T-helper 1 cell (primary cell): Measurements from ENCODE around the gene GBP5.
A peak's percentile ranks its signal among the peaks of the same experiment; 100 is the strongest.
"Not testable (repeated sequence)": the region's sequence is repeated elsewhere in the genome, so short reads cannot be mapped to it uniquely, and the experiment has no call there.

ENCODE experiments used
- DNase-seq, 5 donors: peaks; one replicate each; pipeline ENCODE4 v3.0.0-alpha.2; 2012 to 2020

The GBP5 gene

GRCh38 chr1:89284078-89284763 lies 11.6 kb upstream of the GBP5 start:
- not testable (repeated sequence) for DNase-seq

- no peak for DNase-seq
Measured at GRCh38 chr1:89280766-89281165, 8.1 kb upstream of the GBP5 start.

- peak in 1 of 5 donors; percentile 77 for DNase-seq
Measured at GRCh38 chr1:89279011-89279466, 6.4 kb upstream of the GBP5 start.

- DNase-seq: peak in 1 of 5 donors; percentile 71
Measured at GRCh38 chr1:89277725-89278124, 5.1 kb upstream of the GBP5 start.

- DNase-seq: peak in 1 of 5 donors; percentile 52
Measured at GRCh38 chr1:89276690-89277089, 4.0 kb upstream of the GBP5 start.

- DNase-seq: peak in 1 of 5 donors; percentile 79
Measured at GRCh38 chr1:89274411-89274857, 1.8 kb upstream of the GBP5 start.

- DNase-seq: no peak
Measured at GRCh38 chr1:89273324-89273778, 691 bp upstream of the GBP5 start.

GRCh38 chr1:89271341-89272015 lies 1.2 kb downstream of the GBP5 start:
- DNase-seq: peak in 1 of 5 donors; percentile 43

- no peak for DNase-seq
Measured at GRCh38 chr1:89270423-89270822, 2.2 kb downstream of the GBP5 start.

GRCh38 chr1:89269277-89269676 lies 3.4 kb downstream of the GBP5 start:
- no peak for DNase-seq

- no peak for DNase-seq
Measured at GRCh38 chr1:89262643-89263042, 10.0 kb downstream of the GBP5 start.

- DNase-seq: no peak
Measured at GRCh38 chr1:89261926-89262515, 10.6 kb downstream of the GBP5 start.

- DNase-seq: no peak
Measured at GRCh38 chr1:89260566-89261255, 11.9 kb downstream of the GBP5 start.

- DNase-seq: no peak
Measured at GRCh38 chr1:89260042-89260441, 12.6 kb downstream of the GBP5 start.

GRCh38 chr1:89259283-89259971 lies 13.2 kb downstream of the GBP5 start:
- DNase-seq: peak in 2 of 5 donors; percentile 7 to 79

GRCh38 chr1:89257041-89257440 lies 15.6 kb downstream of the GBP5 start:
- no peak for DNase-seq

- not testable (repeated sequence) for DNase-seq
Measured at GRCh38 chr1:89255581-89255980, 17.1 kb downstream of the GBP5 start.

GRCh38 chr1:89254658-89255287 lies 17.9 kb downstream of the GBP5 start:
- no peak for DNase-seq

- DNase-seq: no peak
Measured at GRCh38 chr1:89243046-89243445, 29.6 kb downstream of the GBP5 start.
